NK-92 (cell line): ENCODE results near the gene PIK3R1.

Experiments used
- DNase-seq: peaks from one replicate; lab custom pipeline; 2025; ENCODE audit not compliant: unreplicated experiment; lab: John Stamatoyannopoulos, UW

The PIK3R1 gene

GRCh38 chr5:68215208-68215897 lies at the start of gene PIK3R1:
TSS of gene PIK3R1 (plus strand) at chr5:68215756. CDS start at chr5:68226676, 10,920 bp downstream.
- DNase-seq: peak; percentile 31

DNA sequence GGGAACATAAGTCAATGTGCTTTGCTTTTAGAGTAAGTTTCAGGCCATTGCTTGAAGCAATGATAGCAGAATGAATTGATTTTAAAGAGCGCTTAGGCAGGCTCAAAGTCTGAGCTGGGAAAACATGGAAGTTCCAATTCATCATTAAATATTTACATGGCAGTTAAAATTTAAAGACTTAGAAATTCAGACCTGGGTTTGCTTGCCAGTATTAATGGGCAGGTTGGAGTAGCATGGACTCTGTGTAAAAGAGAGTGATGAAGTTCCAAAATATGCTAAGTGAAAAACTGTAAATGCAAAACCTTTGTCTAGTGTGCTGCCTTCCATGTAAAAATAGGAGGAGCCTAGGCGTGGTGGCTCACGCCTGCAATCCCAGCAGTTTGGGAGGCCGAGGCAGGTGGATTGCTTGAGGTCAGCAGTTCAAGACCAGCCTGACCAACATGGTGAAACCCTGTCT lies 48.3 kb upstream of the PIK3R1 start:
- no peak for DNase-seq

- no peak for DNase-seq
These were observed 45.7 kb upstream of the PIK3R1 start for GRCh38 chr5:68169903-68170302.

DNA sequence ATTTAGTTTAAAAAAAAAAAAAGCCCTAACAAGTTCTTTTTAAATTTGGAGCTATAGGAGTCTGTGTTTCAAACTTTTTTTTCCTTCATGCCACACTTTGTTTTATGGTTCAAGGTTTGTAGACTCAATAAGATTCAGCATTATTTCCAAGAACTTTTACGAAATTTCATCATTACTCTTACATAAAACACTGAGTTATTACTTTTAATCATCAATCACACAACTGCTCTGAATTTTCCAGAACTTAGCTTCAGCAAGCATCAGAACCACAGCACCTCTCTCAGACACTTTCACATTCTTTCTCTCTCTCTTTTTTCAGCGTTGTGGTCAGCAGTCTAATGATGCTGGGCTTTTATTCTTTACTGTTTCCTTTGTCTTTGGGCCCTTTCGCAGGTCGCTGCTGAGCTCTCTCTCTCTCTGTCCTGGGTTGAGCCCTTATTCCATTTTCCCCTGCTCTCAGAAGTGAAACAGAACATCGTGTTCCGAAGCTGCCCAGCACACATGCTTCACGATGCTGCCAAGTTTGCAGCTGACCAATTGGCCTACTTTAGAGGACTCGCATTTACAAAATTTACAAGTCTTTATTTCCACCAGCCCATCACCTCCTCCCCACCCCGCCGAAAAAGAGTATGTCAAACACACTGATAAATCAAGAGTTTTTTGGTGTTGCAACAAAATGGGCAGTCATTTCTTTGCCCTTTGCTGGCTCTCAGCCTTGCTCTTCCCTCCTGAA lies 44.6 kb upstream of the PIK3R1 start:
- no peak for DNase-seq

GRCh38 chr5:68172314-68172713 lies 43.2 kb upstream of the PIK3R1 start:
- no peak for DNase-seq

DNA sequence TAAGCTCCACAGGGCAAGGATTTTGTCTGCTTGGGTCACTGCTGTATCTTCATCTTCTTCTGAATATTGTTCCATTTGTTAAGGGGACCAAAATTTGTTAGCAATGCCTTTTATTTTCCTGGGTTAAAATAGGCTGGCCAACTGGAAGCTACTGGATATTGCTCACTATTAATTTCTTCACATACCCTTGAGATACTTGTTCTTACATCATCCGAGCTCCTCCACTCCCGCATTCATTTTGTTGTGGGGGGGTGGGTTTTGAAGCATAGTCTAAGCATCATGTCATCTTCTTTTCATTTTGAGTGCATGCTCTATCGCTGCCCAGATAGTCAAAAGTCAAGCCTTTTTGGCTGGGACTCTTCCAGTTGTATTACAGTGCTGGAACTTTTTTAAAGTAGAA lies 42.5 kb upstream of the PIK3R1 start:
- DNase-seq: no peak

DNA sequence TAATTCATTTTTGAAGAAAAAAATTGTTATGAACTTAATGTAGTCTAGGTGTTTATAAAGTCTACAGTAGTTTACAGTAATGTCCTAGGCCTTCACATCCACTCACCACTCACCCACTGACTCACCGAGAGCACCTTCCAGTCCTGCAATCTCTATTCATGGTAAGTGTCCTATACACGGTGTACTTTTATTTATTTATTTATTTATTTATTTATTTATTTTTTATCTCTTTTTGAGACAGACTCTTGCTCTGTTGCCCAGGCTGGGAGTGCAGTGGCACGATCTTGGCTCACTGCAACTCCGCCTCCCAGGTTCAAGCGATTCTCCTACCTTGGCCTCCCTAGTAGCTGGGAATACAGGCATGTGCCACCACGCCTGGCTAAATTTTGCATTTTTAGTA lies 39.3 kb upstream of the PIK3R1 start:
- no peak for DNase-seq

DNA sequence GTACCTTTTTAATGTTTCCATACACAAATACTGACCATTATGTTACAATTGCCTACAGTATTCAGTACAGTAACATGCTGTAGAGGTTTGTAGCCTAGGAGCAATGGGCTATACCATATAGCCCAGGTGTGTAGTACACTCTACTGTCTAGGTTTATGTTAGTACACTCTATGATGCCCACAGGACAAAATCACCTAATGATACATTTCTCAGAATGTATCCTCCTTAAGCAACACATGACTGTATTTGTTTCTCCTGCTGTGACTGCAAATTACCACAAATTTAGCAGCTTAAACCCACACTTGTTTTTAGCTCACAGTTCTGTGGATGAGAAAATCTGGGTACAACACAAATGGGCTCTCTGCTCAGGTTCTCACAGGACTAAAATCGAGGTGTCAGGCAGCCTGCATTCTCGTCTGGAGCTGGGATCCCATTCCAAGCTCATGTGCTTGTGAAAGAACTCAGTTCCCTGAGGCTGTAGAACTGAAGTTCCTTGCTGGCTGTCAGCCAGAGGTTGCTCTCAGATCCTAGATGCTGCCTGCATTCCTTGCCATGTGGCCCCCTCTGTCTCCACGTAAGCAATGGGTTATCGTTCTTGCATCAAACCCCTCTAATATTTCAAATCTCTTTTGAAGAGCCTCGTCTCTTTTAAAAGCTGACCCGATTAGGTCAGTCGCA lies 38.6 kb upstream of the PIK3R1 start:
- no peak for DNase-seq

GRCh38 chr5:68177676-68178075 lies 37.9 kb upstream of the PIK3R1 start:
- DNase-seq: no peak

- no peak for DNase-seq
These were observed 37.0 kb upstream of the PIK3R1 start for GRCh38 chr5:68178579-68178978.

- no peak for DNase-seq
These were observed 35.2 kb upstream of the PIK3R1 start for GRCh38 chr5:68180121-68181038.

GRCh38 chr5:68181039-68181599 lies 34.4 kb upstream of the PIK3R1 start:
- no peak for DNase-seq

GRCh38 chr5:68182094-68182493 lies 33.5 kb upstream of the PIK3R1 start:
- DNase-seq: no peak

GRCh38 chr5:68182534-68182933 lies 33.0 kb upstream of the PIK3R1 start:
- DNase-seq: no peak

DNA sequence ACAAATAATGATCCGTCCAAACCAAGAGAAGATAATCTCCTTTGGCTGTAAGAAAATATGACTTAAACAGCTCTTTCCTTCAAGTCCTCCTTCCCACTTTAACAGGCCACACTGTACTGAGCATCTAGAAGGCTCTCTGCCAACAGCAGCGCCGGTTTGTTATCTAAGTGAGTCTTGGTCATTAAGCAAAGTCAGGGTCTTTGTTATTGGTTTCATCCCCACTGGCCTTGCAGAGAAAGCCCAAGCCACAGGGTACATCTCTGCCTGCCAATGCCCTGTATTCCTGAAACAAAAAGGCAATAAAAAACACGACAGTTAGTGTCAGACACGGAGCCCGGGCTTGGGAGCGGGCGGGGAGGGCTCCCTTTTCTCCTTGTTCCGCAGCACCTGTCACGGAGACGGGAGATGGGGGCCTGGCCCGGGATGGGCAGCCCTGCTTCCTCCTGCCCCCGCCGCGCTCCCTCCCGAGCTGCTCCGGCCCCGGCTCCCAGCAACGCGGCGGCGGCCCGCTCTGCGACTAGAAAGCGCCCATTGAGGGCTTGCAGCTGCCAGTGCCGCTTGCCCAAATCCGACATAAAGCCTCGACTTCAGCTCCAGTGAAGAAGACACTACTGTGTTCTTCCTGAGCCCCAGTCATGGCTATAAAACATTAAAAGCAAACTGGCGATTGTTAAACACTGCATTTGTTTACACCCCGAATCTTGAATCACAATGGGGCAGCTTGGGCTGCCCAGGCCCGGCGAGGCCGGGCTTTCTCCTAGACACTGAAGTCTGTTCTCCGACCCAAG lies 28.1 kb upstream of the PIK3R1 start:
- no peak for DNase-seq

- no peak for DNase-seq
These were observed 26.4 kb upstream of the PIK3R1 start for GRCh38 chr5:68189171-68189570.

- DNase-seq: no peak
These were observed 25.9 kb upstream of the PIK3R1 start for GRCh38 chr5:68189613-68190012.

DNA sequence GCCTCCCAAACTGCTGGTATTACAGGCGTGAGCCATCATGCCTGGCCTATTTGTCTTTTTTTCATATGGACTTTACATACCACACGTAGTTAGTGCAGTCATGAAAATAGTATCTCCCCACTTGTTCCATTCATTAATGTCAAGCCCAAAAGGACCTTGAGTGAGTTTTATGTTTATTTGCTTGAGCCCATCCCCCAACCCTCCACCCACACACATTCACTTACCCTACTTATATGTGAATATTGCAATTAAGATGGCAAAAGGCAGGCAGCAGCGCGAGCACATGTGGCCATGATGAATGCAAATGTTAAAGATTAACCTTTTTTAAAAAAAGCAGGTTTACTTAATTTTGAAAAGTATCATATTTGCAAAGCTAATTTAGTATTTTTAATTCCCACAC lies 24.9 kb upstream of the PIK3R1 start:
- no peak for DNase-seq

DNA sequence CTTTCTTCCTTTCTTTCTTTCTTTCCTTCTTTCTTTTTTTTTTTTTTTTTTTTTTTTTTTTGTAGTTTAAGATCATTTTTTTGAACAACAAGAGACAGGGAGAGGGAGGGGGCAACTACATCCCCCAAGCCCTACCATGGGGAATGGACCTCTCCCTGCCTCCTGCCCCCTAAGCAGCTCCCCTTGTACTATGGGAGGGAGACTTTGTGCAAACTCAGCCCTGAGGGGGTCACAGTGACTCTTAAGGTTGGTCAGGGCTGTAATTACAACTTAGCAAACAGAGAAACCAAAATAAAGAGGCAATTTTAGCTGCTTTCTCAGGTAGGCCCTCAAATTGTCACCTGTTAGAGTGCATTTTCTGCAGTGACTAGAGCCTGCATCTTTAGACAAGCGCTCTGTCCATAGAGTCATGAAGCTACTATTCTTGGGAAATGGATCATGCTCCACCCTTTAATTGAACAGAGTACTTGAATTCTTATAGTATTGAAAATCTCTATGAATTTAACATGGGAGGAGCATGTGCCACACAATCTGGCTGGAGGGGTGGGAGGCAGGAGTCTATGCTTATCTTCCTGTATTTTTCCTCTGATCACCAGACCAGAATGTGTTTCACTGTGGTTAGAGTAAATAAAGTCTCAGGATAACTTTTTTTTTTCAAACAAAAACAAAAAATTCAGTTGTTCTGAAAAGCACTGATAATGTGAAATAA lies 24.3 kb upstream of the PIK3R1 start:
- no peak for DNase-seq
